Left kidney (tissue), 2 donors: ENCODE data around the gene ACTL6B. TPM values are rescaled to one million over a fixed set of nuclear protein-coding genes. Genes with fewer than 3 reads are reported as not detected.

Experiments used
- DNase-seq: peaks from one replicate; pipeline ENCODE4 v3.0.0-alpha.2; 2013
- polyA plus RNA-seq: library from polyadenylated mRNA; unstranded; fragments of 120-200 nt; gene quantifications from one replicate; pipeline ENCODE4 v1.2.1, GENCODE V29; 2013; ENCODE audit not compliant: insufficient read length

Gene ACTL6B
- polyA plus RNA-seq, 1 donor = not detected

DNA sequence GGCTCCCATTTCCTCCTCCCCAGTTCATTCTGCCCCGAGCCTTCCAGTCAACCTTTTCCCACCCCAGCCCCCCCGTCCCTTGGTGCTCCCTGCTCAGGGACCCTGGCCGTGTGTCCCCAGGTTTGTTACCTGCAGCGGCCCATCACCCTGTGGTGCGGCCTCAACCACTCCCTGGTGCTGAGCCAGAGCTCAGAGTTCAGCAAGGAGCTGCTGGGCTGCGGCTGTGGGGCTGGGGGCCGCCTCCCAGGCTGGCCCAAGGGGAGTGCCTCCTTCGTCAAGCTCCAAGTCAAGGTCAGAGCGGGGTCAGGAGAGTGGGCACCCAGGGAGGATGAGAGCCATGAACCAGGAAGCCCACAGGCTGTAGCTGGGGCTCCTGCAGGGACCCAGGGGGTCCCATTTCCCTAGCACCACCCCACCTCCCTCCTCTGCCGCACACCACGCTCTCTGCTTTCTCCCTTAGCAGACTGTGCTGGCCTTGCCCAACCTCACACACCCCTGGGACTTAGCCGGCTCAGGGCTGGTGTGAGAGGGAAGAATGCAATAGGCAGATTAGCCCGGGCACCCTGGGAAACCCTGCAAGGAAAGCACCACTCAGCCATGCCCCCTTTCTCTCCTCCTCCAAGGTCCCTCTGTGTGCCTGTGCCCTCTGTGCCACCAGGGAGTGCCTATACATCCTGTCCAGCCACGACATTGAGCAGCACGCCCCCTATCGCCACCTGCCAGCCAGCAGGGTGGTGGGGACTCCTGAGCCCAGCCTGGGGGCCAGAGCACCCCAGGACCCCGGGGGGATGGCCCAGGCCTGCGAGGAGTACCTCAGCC, 56.1 kb downstream of the ACTL6B start:
- DNase-seq = no peak

DNA sequence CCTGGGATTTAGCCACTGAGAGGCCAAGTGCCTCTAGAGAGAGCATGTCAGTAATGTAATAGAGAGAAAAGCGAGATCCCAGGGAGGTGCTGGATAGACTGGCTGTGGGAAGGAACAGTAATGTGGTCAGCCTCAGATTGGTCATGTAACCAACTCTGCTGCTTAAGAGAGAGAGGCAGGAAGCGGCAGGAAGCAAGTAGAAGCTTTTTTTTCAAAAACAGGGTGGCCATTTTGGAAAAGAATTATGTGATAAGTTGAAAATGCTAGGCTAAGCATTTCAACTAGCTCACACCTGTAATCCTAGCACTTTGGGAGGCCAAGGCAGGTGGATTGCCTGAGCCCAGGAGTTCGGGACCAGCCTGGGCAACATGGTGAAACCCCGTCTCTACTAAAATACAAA, 57.8 kb downstream of the ACTL6B start:
- no peak for DNase-seq

GRCh38 chr7:100595188-100595587, 61.1 kb downstream of the ACTL6B start:
- no peak for DNase-seq

Other genes starting within 250 kb of the ACTL6B start
- 7.5 TPM for gene ZCWPW1, start 227.7 kb downstream of the ACTL6B start, polyA plus RNA-seq
- gene MEPCE, start 226.6 kb downstream of the ACTL6B start, polyA plus RNA-seq = 49.2 TPM
- 12.2 TPM for gene PPP1R35, start 220.0 kb downstream of the ACTL6B start, polyA plus RNA-seq
- gene SPACDR, start 192.2 kb downstream of the ACTL6B start, polyA plus RNA-seq = 1.2 TPM
- gene TSC22D4, start 177.2 kb downstream of the ACTL6B start, polyA plus RNA-seq = 37.4 TPM
- gene NYAP1, start 172.5 kb downstream of the ACTL6B start, polyA plus RNA-seq = 1.6 TPM
- gene AGFG2, start 117.2 kb downstream of the ACTL6B start, polyA plus RNA-seq = 10.0 TPM
- gene SAP25, start 82.5 kb downstream of the ACTL6B start, polyA plus RNA-seq = 4.2 TPM
- gene LRCH4, start 70.3 kb downstream of the ACTL6B start, polyA plus RNA-seq = 37.7 TPM
- 2.6 TPM for gene FBXO24, start 70.1 kb downstream of the ACTL6B start, polyA plus RNA-seq
- 94.3 TPM for gene PCOLCE, start 54.1 kb downstream of the ACTL6B start, polyA plus RNA-seq
- gene MOSPD3, start 43.9 kb downstream of the ACTL6B start, polyA plus RNA-seq = 23.5 TPM
- 0.93 TPM for gene TFR2, start 14.9 kb downstream of the ACTL6B start, polyA plus RNA-seq
- gene GNB2, start 17.3 kb upstream of the ACTL6B start, polyA plus RNA-seq = 162 TPM
- gene GIGYF1, start 37.8 kb upstream of the ACTL6B start, polyA plus RNA-seq = 42.7 TPM
- gene POP7, start 49.7 kb upstream of the ACTL6B start, polyA plus RNA-seq = 19.5 TPM
- 0.20 TPM for gene EPO, start 64.0 kb upstream of the ACTL6B start, polyA plus RNA-seq
- gene ZAN, start 77.1 kb upstream of the ACTL6B start, polyA plus RNA-seq = 0.03 TPM
- gene EPHB4, start 171.1 kb upstream of the ACTL6B start, polyA plus RNA-seq = 85.3 TPM
- gene SLC12A9, start 196.3 kb upstream of the ACTL6B start, polyA plus RNA-seq = 29.9 TPM
- gene TRIP6, start 210.9 kb upstream of the ACTL6B start, polyA plus RNA-seq = 67.8 TPM
- 193 TPM for gene SRRT, start 218.7 kb upstream of the ACTL6B start, polyA plus RNA-seq
- gene UFSP1, start 233.3 kb upstream of the ACTL6B start, polyA plus RNA-seq = 1.8 TPM
- gene ACHE, start 239.4 kb upstream of the ACTL6B start, polyA plus RNA-seq = 2.7 TPM